Stimulated activated CD4-positive, alpha-beta T cell treated with anti-CD3 and anti-CD28 coated beads, Interleukin-2, amount 100 ng/mL, for 24 hours (primary cell): ENCODE data around the gene DLGAP4.
A peak's percentile ranks its signal among the peaks of the same experiment; 100 is the strongest.

Experiments used
- DNase-seq, 2 donors: peaks; one replicate each; pipeline ENCODE4 v3.0.0-alpha.2; 2020

The DLGAP4 gene

DNA sequence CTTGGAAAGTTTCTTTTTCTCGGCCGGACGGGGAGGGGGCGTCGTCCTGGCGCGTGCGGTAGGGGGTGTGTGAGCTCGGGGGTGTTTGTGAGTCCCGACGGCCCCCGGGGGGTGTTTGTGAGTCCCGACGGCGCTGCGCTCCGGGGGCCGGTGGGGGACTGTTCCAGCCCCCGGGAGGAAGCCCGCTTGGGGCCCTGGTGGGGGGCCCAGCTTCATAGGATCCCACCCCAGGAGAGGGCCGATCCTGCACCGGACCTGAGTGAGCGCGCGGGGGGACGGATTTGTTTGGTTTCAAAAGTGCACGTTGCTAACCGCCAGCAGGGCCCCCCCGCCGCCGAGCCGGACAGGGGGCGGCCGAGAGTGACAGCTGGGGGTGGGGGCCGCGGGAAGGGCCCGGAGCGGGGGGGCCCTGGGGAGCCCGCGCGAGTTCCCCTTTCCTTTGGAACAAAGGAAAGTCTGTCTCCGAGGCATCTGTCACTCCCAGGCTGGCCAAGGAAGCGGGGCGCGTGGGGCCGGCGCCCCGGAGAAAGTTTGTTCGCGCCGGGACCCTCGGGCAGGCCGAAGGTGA, 267.7 kb downstream of the DLGAP4 start:
- DNase-seq, result peak; percentile 33 to 53

DNA sequence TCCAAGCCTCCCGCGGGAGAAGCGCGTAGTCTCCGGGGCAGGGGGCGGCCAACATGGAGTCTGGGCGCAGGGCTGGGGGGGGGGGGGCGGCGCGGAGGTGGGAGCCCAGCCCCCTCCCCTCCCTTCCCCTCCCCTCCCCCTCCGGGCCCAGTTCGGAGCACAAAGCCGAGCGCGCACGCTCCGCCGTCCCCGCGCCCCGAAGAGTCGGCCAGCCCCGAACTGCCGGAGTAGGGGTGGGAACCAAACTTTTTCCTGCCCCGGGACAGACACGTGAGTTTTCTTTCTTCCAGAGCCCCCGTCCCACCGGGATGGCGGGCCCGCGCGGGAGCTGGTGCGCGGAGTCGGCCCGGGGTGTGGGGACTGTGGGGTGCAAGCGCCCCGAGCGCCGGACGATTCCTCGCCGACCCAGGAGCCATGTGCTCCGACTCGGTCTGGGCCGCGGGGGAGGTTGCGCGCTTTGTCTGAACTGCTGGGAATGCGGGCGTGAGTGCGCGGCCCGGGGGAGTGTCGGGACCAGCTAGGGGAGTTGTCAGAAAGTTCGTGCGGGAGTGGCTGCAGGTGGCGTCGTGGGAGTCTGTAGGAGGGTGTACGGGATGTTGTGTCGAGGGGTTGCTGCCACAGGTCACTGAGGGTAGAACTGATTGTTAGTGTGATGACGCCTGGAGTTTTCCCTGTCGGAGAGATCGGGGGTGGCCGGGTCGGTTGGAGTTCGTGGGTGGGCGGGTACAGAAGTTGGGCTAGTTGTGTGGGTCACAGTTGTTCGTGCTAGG, 268.4 kb downstream of the DLGAP4 start:
- DNase-seq, result peak; percentile 59 to 61

DNA sequence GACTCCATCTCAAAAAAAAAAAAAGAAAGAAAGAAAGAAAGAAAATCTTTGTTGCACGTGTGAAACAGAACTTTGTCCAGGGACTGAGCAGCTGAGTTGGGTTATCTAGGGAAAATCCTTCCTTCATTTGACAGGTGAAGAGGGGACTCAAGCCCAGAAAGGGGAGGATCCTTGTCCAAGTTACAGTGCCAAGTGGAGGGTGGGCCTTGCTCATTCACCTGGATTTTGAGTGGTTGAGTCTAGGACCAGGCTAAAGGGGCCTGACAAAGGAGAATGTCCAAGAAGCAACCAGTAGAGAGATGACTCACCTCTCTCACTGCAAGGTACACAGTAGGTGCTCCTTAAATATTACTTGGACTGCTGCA, 269.9 kb downstream of the DLGAP4 start:
- DNase-seq, result no peak
